Vagina (tissue), 2 donors: Measurements from ENCODE around the gene ATP4B.

Source experiments
- POLR2A ChIP-seq, 2 donors: fragments of 450-650 bp; IDR thresholded peaks; one replicate each; pipeline ENCODE4 v1.6.1; 2017; ENCODE audit warnings: antibody characterized with exemption in 2 of 2, mild to moderate bottlenecking in 2 of 2, moderate library complexity in 2 of 2
- POLR2AphosphoS5 ChIP-seq, 2 donors: sonication (generic); formaldehyde crosslinking; IDR thresholded peaks; one replicate each; pipeline ENCODE4 v1.9.0; 2017; ENCODE audit warnings: antibody characterized with exemption in 2 of 2, mild to moderate bottlenecking in 2 of 2, low read depth in 1 of 2; ENCODE audit not compliant: insufficient read depth in 1 of 2
- TF ChIP-seq, protein P1 (sequence below), 3 experiments: fragments of 450-650 bp in 2 of 3; fragments of 200-600 bp in 1 of 3; sonication (generic) in 1 of 3; IDR thresholded peaks; one replicate each; pipeline ENCODE4 v1.5.1; 2017 to 2019; ENCODE audit warnings: antibody characterized with exemption in 3 of 3, mild to moderate bottlenecking in 2 of 3, moderate library complexity in 2 of 3

DNA sequence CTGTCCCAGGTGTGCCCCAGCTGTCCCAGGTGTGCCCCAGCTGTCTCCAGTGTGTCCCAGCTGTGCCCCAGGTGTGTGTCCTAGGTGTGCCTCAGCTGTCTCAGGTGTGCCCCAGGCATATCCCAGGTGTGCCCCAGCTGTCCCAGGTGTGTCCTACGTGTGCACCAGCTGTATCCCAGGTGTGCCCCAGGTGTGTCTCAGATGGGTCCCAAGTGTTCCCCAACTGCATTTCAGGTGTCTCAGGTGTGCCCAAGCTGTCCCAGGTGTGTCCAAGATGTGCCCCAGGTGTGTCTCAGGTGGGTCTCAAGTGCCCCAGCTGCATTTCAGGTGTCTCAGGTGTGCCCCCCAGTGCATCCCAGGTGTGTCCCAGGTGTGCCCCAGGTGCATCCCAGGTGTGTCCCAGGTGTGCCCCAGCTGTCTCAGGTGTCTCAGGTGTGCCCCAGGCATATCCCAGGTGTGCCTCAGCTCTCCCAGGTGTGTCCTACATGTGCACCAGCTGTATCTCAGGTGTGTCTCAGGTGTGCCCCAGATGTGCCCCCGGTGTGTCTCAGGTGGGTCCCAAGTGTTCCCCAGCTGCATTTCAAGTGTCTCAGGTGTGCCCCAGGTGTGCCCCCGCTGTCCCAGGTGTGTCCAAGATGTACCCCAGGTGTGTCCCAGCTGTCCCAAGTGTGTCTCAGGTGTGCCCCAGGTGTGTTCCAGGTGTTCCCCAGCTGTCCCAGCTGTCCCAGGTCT, 7.8 kb upstream of the ATP4B start:
- TF ChIP-seq, protein P1, sequence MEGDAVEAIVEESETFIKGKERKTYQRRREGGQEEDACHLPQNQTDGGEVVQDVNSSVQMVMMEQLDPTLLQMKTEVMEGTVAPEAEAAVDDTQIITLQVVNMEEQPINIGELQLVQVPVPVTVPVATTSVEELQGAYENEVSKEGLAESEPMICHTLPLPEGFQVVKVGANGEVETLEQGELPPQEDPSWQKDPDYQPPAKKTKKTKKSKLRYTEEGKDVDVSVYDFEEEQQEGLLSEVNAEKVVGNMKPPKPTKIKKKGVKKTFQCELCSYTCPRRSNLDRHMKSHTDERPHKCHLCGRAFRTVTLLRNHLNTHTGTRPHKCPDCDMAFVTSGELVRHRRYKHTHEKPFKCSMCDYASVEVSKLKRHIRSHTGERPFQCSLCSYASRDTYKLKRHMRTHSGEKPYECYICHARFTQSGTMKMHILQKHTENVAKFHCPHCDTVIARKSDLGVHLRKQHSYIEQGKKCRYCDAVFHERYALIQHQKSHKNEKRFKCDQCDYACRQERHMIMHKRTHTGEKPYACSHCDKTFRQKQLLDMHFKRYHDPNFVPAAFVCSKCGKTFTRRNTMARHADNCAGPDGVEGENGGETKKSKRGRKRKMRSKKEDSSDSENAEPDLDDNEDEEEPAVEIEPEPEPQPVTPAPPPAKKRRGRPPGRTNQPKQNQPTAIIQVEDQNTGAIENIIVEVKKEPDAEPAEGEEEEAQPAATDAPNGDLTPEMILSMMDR (IDR thresholded peaks at IDR 0.05), result no peak
- TF ChIP-seq POLR2A (IDR thresholded peaks at IDR 0.05) (no peak), POLR2AphosphoS5 (IDR thresholded peaks at IDR 0.05; ENCODE audit: insufficient read depth in 1 of 2, low read depth in 1 of 2) (no peak)
